Breast epithelium (tissue), 3 donors: Measurements from ENCODE around the gene CEP250.

Source experiments
- CTCF ChIP-seq, 3 donors: fragments of 450-650 bp; IDR thresholded peaks; one replicate each; pipeline ENCODE4 v1.5.1; 2016 to 2017; ENCODE audit warnings: antibody characterized with exemption in 3 of 3, mild to moderate bottlenecking in 3 of 3, moderate library complexity in 3 of 3
- POLR2A ChIP-seq: fragments of 450-650 bp; IDR thresholded peaks from one replicate; pipeline ENCODE4 v1.6.1; 2016; ENCODE audit warnings: antibody characterized with exemption, mild to moderate bottlenecking, moderate library complexity
- POLR2AphosphoS5 ChIP-seq, 3 donors: sonication (generic); formaldehyde crosslinking; IDR thresholded peaks; one replicate each; pipeline ENCODE4 v1.6.1; 2017; ENCODE audit warnings: antibody characterized with exemption in 3 of 3

- TF ChIP-seq POLR2AphosphoS5 (IDR thresholded peaks at IDR 0.05) (no peak), CTCF (IDR thresholded peaks at IDR 0.05) (no peak), POLR2A (no peak)
Observed at GRCh38 chr20:35529552-35529951, 74.2 kb downstream of the CEP250 start, which contains the start of gene C20orf173.
